GM18526 (cell line): ENCODE data around the gene GALT.

Source experiments
- POLR2A ChIP-seq: IDR thresholded peaks from 3 replicates; pipeline ENCODE4 v1.6.1; 2011; ENCODE audit not compliant: insufficient read length; ENCODE audit errors: extremely low read depth

GALT gene

GRCh38 chr9:34685591-34685990 lies 39.1 kb downstream of the GALT start:
- no peak for TF ChIP-seq POLR2A

GRCh38 chr9:34686231-34686630 lies 39.8 kb downstream of the GALT start:
- no peak for TF ChIP-seq POLR2A

- no peak for TF ChIP-seq POLR2A
Measured at GRCh38 chr9:34686732-34687131, 40.3 kb downstream of the GALT start.

GRCh38 chr9:34687276-34688030 lies 41.0 kb downstream of the GALT start:
- no peak for TF ChIP-seq POLR2A

- no peak for TF ChIP-seq POLR2A
Measured at GRCh38 chr9:34688329-34689115, 42.0 kb downstream of the GALT start.

GRCh38 chr9:34689116-34689470 lies 42.6 kb downstream of the GALT start:
- no peak for TF ChIP-seq POLR2A

GRCh38 chr9:34689512-34689911 lies 43.0 kb downstream of the GALT start:
- TF ChIP-seq POLR2A: no peak

GRCh38 chr9:34690983-34691935 lies 44.8 kb downstream of the GALT start, which contains the start of gene CCL19:
TSS of gene CCL19 (minus strand) at chr9:34691276. CDS start at chr9:34691139, 137 bp downstream.
- TF ChIP-seq POLR2A: no peak

GRCh38 chr9:34691936-34692315 lies 45.5 kb downstream of the GALT start:
- TF ChIP-seq POLR2A: no peak

- no peak for TF ChIP-seq POLR2A
Measured at GRCh38 chr9:34693560-34693959, 47.1 kb downstream of the GALT start.

GRCh38 chr9:34694811-34695210 lies 48.3 kb downstream of the GALT start:
- no peak for TF ChIP-seq POLR2A
